ENCODE results near the gene IL36RN. TPM values are rescaled to one million over a fixed set of nuclear protein-coding genes. Genes with fewer than 3 reads are reported as not detected.
A peak's percentile ranks its signal among the peaks of the same experiment; 100 is the strongest.

The IL36RN gene
- polyA plus RNA-seq, 4 donors = not detected

DNA sequence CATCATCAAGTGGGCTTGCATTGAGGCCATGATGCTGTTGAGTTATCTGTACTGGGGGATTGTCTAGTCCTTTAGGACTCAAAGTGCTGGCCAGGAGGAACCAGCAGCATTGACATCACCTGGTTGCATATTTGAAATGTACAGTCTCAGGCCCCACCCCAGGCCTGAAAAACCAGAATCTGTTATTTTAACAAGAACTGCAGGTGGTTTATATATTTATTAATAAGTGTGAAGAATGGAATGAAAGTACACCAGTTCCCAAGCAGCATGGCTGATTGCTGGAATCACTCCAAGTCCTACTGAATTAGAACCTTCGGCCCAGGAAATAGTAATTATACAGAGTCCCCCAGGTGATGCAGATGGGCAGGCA lies 11.6 kb downstream of the IL36RN start:
- Histone ChIP-seq H3K27me3 (ENCODE audit: control insufficient read depth in 3 of 3, insufficient read depth in 3 of 3, low read length in 3 of 3) (no peaks in the 10 kb centered on the region), H3K4me1 (ENCODE audit: control insufficient read depth in 3 of 3, insufficient read depth in 2 of 3, low read depth in 1 of 3, low read length in 2 of 3) (peaks cover 0 to 8% (median 2%) of the 10 kb centered on the region in 3 donors), H3K27ac (ENCODE audit: low read depth in 1 of 3, low read length in 2 of 3) (no peak overlapping the region), H3K9me3 (ENCODE audit: control insufficient read depth in 2 of 2, insufficient read depth in 1 of 2, low read depth in 1 of 2, low read length in 1 of 2) (no peaks in the 10 kb centered on the region), H3K36me3 (ENCODE audit: control insufficient read depth in 3 of 3, insufficient read depth in 2 of 3, low read depth in 1 of 3, low read length in 3 of 3) (no peaks in the 10 kb centered on the region), H3K4me3 (ENCODE audit: low read depth in 1 of 3, low read length in 3 of 3) (no peak overlapping the region)
- 58 to 68% (median 63%) methylated on average over 1 of the region's 1 CpG for WGBS, 3 donors
- no peak for DNase-seq
- FAIRE-seq = no peak

- Histone ChIP-seq H3K4me1 (ENCODE audit: control insufficient read depth in 3 of 3, insufficient read depth in 2 of 3, low read depth in 1 of 3, low read length in 2 of 3) (peaks cover 0 to 16% (median 2%) of the 10 kb centered on the region in 3 donors), H3K27ac (ENCODE audit: low read depth in 1 of 3, low read length in 2 of 3) (no peak overlapping the region), H3K4me3 (ENCODE audit: low read depth in 1 of 3, low read length in 3 of 3) (no peak overlapping the region), H3K36me3 (ENCODE audit: control insufficient read depth in 3 of 3, insufficient read depth in 2 of 3, low read depth in 1 of 3, low read length in 3 of 3) (no peaks in the 10 kb centered on the region), H3K9me3 (ENCODE audit: control insufficient read depth in 2 of 2, insufficient read depth in 1 of 2, low read depth in 1 of 2, low read length in 1 of 2) (no peaks in the 10 kb centered on the region), H3K27me3 (ENCODE audit: control insufficient read depth in 3 of 3, insufficient read depth in 3 of 3, low read length in 3 of 3) (no peaks in the 10 kb centered on the region)
- WGBS, 3 donors = 66 to 70% (median 68%) methylated on average over 4 of the region's 4 CpGs
- DNase-seq = no peak
- FAIRE-seq = no peak
Observed at GRCh38 chr2:113072584-113072983, 13.6 kb downstream of the IL36RN start.

GRCh38 chr2:113073325-113073834 lies 14.4 kb downstream of the IL36RN start:
- Histone ChIP-seq H3K4me1 (ENCODE audit: control insufficient read depth in 3 of 3, insufficient read depth in 2 of 3, low read depth in 1 of 3, low read length in 2 of 3) (peaks cover 0 to 16% (median 2%) of the 10 kb centered on the region in 3 donors), H3K4me3 (ENCODE audit: low read depth in 1 of 3, low read length in 3 of 3) (no peak overlapping the region), H3K9me3 (ENCODE audit: control insufficient read depth in 2 of 2, insufficient read depth in 1 of 2, low read depth in 1 of 2, low read length in 1 of 2) (no peaks in the 10 kb centered on the region), H3K27ac (ENCODE audit: low read depth in 1 of 3, low read length in 2 of 3) (no peak overlapping the region), H3K27me3 (ENCODE audit: control insufficient read depth in 3 of 3, insufficient read depth in 3 of 3, low read length in 3 of 3) (no peaks in the 10 kb centered on the region), H3K36me3 (ENCODE audit: control insufficient read depth in 3 of 3, insufficient read depth in 2 of 3, low read depth in 1 of 3, low read length in 3 of 3) (no peaks in the 10 kb centered on the region)
- FAIRE-seq (no peak), DNase-seq (peak in 1 of 2 donors; percentile 41)
- 17 to 68% (median 62%) methylated on average over 3 of the region's 3 CpGs for WGBS, 3 donors

- DNase-seq (peak in 1 of 2 donors; percentile 17), FAIRE-seq (no peak)
- Histone ChIP-seq H3K27me3 (ENCODE audit: control insufficient read depth in 3 of 3, insufficient read depth in 3 of 3, low read length in 3 of 3) (no peaks in the 10 kb centered on the region), H3K9me3 (ENCODE audit: control insufficient read depth in 2 of 2, insufficient read depth in 1 of 2, low read depth in 1 of 2, low read length in 1 of 2) (no peaks in the 10 kb centered on the region), H3K4me1 (ENCODE audit: control insufficient read depth in 3 of 3, insufficient read depth in 2 of 3, low read depth in 1 of 3, low read length in 2 of 3) (peaks cover 0 to 13% (median 2%) of the 10 kb centered on the region in 3 donors), H3K27ac (ENCODE audit: low read depth in 1 of 3, low read length in 2 of 3) (no peak overlapping the region), H3K36me3 (ENCODE audit: control insufficient read depth in 3 of 3, insufficient read depth in 2 of 3, low read depth in 1 of 3, low read length in 3 of 3) (no peaks in the 10 kb centered on the region), H3K4me3 (ENCODE audit: low read depth in 1 of 3, low read length in 3 of 3) (no peak overlapping the region)
- 66 to 77% (median 73%) methylated on average over 5 of the region's 5 CpGs for WGBS, 3 donors
Observed at GRCh38 chr2:113075030-113075429, 16.0 kb downstream of the IL36RN start.

DNA sequence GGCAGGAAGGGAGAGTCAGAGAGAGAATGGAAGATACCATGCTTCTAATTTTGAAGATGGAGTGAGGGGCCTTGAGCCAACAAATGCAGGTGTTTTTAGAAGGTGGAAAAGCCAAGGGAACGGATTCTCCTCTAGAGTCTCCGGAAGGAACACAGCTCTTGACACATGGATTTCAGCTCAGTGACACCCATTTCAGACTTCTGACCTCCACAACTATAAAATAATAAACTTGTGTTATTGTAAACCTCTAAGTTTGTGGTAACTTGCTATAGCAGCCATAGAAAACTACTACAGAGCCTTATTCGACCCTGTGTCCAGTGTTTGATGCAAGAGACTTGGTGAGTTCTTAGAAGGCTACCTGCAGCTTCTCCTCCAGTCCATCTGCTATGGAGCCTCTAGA lies 16.6 kb downstream of the IL36RN start:
- Histone ChIP-seq H3K4me1 (ENCODE audit: control insufficient read depth in 3 of 3, insufficient read depth in 2 of 3, low read depth in 1 of 3, low read length in 2 of 3) (peaks cover 0 to 13% (median 2%) of the 10 kb centered on the region in 3 donors), H3K27ac (ENCODE audit: low read depth in 1 of 3, low read length in 2 of 3) (no peak overlapping the region), H3K9me3 (ENCODE audit: control insufficient read depth in 2 of 2, insufficient read depth in 1 of 2, low read depth in 1 of 2, low read length in 1 of 2) (no peaks in the 10 kb centered on the region), H3K27me3 (ENCODE audit: control insufficient read depth in 3 of 3, insufficient read depth in 3 of 3, low read length in 3 of 3) (no peaks in the 10 kb centered on the region), H3K36me3 (ENCODE audit: control insufficient read depth in 3 of 3, insufficient read depth in 2 of 3, low read depth in 1 of 3, low read length in 3 of 3) (no peaks in the 10 kb centered on the region), H3K4me3 (ENCODE audit: low read depth in 1 of 3, low read length in 3 of 3) (no peak overlapping the region)
- peak in 1 of 2 donors; percentile 39 for DNase-seq
- 82 to 90% (median 83%) methylated on average over 3 of the region's 3 CpGs for WGBS, 3 donors
- FAIRE-seq = no peak

DNA sequence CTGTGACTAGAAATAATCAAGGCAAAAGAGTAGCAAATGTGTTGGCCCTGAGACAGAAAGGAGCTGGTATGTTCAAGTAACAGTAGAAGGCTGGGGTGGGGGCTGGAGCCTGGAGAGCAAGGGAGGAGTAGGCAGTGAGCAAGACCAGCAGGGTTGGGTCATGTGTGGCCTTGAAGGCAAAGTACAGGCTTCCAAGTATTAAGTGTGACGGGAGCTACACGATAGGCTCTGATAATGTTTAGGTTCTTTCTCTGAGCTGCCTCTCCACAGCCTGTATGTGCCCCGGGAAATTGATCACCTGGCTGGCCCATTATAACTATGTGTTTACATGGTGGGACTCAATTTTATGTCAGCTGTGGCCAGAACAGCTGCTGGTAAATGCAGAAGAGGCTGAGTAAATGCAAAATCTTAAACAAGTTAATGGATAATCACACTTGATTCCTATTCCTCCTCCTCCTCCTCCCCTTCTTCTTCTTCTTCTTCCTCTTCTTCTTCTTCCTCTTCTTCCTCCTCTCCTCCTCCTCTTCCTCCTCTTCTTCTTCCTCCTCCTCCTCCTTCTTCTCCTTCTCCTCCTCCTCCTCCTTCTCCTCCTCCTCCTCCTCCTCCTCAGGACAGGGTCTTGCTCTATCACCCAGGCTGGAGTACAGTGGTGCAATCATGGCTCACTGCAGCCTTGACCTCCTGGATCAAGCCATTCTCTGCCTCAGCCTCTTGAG lies 18.1 kb downstream of the IL36RN start:
- H3K9me3 ChIP-seq (ENCODE audit: control insufficient read depth in 2 of 2, insufficient read depth in 1 of 2, low read depth in 1 of 2, low read length in 1 of 2) = no peaks in the 10 kb centered on the region
- no peak overlapping the region for H3K4me3 ChIP-seq (ENCODE audit: low read depth in 1 of 3, low read length in 3 of 3)
- no peaks in the 10 kb centered on the region for H3K27me3 ChIP-seq (ENCODE audit: control insufficient read depth in 3 of 3, insufficient read depth in 3 of 3, low read length in 3 of 3)
- H3K27ac ChIP-seq (ENCODE audit: low read depth in 1 of 3, low read length in 2 of 3) = no peak overlapping the region
- H3K4me1 ChIP-seq (ENCODE audit: control insufficient read depth in 3 of 3, insufficient read depth in 2 of 3, low read depth in 1 of 3, low read length in 2 of 3) = peaks cover 0 to 13% (median 0%) of the 10 kb centered on the region in 3 donors
- FAIRE-seq = no peak
- no peaks in the 10 kb centered on the region for H3K36me3 ChIP-seq (ENCODE audit: control insufficient read depth in 3 of 3, insufficient read depth in 2 of 3, low read depth in 1 of 3, low read length in 3 of 3)
- peak; percentile 60 to 77 for DNase-seq
- WGBS, 3 donors = 22 to 50% (median 24%) methylated on average over 3 of the region's 3 CpGs

DNA sequence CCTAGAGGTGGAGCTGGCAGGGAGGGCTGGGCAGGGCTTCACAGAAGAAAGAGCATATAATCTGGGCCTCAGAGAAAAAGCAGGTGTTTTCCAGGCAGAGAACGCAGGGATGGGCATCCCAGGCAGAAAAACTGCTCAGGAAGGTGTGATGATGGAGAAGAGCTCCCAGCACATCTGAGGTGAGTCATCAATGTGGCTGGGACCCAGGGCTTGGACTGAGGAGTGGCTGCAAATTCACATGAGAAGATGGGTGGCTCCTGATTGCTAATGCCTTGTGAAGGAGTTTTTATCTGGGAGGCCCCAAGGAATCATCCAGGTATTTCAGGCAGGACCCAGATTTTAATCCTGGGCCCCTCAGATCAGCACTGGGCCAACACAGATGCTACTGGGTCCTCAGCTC lies 18.9 kb downstream of the IL36RN start:
- Histone ChIP-seq H3K4me1 (ENCODE audit: control insufficient read depth in 3 of 3, insufficient read depth in 2 of 3, low read depth in 1 of 3, low read length in 2 of 3) (peaks cover 0 to 13% (median 0%) of the 10 kb centered on the region in 3 donors), H3K27me3 (ENCODE audit: control insufficient read depth in 3 of 3, insufficient read depth in 3 of 3, low read length in 3 of 3) (no peaks in the 10 kb centered on the region), H3K36me3 (ENCODE audit: control insufficient read depth in 3 of 3, insufficient read depth in 2 of 3, low read depth in 1 of 3, low read length in 3 of 3) (no peaks in the 10 kb centered on the region), H3K4me3 (ENCODE audit: low read depth in 1 of 3, low read length in 3 of 3) (no peak overlapping the region), H3K9me3 (ENCODE audit: control insufficient read depth in 2 of 2, insufficient read depth in 1 of 2, low read depth in 1 of 2, low read length in 1 of 2) (no peaks in the 10 kb centered on the region), H3K27ac (ENCODE audit: low read depth in 1 of 3, low read length in 2 of 3) (peak overlapping the region in 1 of 3 donors; percentile 63)
- DNase-seq (peak in 1 of 2 donors; percentile 48), FAIRE-seq (no peak)
- 48 to 54% (median 50%) methylated on average over 1 of the region's 1 CpG for WGBS, 3 donors

- Histone ChIP-seq H3K4me1 (ENCODE audit: control insufficient read depth in 3 of 3, insufficient read depth in 2 of 3, low read depth in 1 of 3, low read length in 2 of 3) (peaks cover 0 to 13% (median 0%) of the 10 kb centered on the region in 3 donors), H3K4me3 (ENCODE audit: low read depth in 1 of 3, low read length in 3 of 3) (no peak overlapping the region), H3K36me3 (ENCODE audit: control insufficient read depth in 3 of 3, insufficient read depth in 2 of 3, low read depth in 1 of 3, low read length in 3 of 3) (no peaks in the 10 kb centered on the region), H3K27me3 (ENCODE audit: control insufficient read depth in 3 of 3, insufficient read depth in 3 of 3, low read length in 3 of 3) (no peaks in the 10 kb centered on the region), H3K9me3 (ENCODE audit: control insufficient read depth in 2 of 2, insufficient read depth in 1 of 2, low read depth in 1 of 2, low read length in 1 of 2) (no peaks in the 10 kb centered on the region), H3K27ac (ENCODE audit: low read depth in 1 of 3, low read length in 2 of 3) (peak overlapping the region in 1 of 3 donors; percentile 63)
- peak in 1 of 2 donors; percentile 68 for DNase-seq
- WGBS, 3 donors = 25 to 58% (median 49%) methylated on average over 6 of the region's 6 CpGs
- FAIRE-seq = no peak
Observed at GRCh38 chr2:113078350-113078839, 19.4 kb downstream of the IL36RN start.
